Measurements from ENCODE around the gene SHCBP1L.
"Not testable (repeated sequence)": the region's sequence is repeated elsewhere in the genome, so short reads cannot be mapped to it uniquely, and the experiment has no call there.

The SHCBP1L gene

GRCh38 chr1:182965096-182965495, 12.1 kb upstream of the SHCBP1L start:
- no peak for DNase-seq (ENCODE audit: low read depth in 2 of 2)

DNA sequence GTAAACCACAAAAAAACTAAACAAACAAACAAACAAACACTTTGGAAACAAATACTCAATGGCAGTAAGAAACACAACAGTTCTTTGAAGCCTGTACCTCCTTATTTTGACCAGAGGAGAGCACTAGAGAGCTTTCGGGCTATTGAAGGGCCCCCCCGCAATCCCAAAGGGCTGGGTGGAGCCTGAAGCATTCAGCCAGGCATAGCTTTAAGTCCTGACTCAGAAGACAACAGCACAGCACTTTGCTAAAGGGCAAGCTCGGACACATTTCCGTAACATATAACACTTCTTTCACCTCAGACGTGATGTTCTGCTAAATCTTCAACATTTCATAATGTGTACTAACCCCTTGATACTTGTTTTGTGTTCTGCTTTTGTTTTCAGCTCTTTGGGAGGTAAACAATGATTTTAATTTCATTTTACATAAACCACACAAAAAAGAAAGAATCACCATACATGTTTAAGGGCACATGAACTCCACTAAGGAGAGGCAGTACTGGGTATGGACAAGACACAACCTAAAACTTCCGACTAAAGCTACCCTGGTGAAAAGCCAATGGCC, 9.7 kb upstream of the SHCBP1L start:
- peak in 1 of 2 donors; percentile 8 for DNase-seq (ENCODE audit: low read depth in 2 of 2)

DNA sequence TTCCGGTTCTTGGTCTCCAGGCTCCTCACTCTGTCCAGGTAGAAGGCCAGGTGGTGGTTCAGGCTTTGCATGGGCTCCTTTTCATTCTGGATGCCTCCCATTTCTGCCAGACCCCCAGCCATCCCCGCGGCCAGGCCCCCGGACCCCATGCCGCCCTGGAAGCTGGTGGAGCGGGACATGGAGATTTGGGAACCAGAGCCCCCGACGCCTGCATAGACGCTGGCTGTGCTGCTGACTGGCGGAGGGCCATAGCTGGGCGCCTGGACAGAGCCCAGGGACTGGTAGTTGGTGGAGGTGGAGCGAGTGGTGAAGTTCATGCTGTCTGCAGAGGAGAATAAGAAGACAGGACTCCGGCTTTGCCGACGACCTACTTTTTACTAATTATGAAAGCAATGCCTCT, 7.1 kb upstream of the SHCBP1L start:
- no peak for DNase-seq (ENCODE audit: low read depth in 2 of 2)

GRCh38 chr1:182957902-182958395, 5.0 kb upstream of the SHCBP1L start:
- DNase-seq (ENCODE audit: low read depth in 2 of 2): no peak

DNA sequence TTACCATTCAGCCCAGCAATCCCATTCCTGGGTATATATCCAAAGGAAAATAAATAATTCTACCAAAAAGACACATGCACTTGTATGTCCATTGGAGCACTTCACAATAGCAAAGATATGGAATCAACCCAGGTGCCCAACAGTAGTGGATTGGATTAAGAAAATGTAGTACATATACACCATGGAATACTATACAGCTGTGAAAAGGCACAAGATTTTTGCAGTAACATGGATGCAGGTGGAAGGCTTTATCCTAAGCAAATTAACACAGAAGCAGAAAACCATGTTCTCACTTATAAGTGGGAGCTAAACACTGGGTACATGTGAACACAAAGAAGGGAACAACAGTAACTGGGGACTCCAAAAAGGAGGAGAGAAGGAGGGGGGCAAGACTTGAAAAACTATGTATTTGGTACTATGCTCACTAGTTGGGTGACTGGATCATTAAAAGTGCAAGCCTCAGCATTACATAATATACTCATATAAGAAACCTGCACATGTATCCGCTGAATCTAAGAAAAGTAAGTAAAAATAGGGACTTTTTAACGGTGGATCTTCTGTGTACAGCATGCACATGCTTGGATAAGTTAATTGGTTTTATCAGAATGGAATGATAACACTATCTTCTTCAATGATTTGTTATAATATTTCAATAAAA, 3.9 kb upstream of the SHCBP1L start:
- no peak for DNase-seq (ENCODE audit: low read depth in 2 of 2)

GRCh38 chr1:182955596-182956588, 2.9 kb upstream of the SHCBP1L start:
- no peak for DNase-seq (ENCODE audit: low read depth in 2 of 2)

DNA sequence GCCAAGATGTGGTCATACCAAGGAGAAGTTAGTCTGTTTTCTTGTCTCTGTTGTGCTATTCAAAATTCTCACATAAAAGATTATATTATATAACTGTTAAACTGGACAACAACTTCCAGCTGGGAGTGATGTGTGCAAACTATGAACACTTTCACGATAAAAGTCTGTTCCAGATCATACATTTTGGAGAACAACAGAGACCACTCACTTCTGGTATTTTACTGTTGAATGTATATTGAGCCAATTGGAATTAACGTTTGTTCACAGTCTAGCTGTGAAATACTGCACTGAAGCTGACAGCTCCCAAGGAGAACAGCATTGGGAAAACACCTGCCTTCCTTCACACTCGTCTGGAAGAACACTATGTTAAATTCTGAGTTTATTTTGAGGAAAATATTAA, 860 bp upstream of the SHCBP1L start:
- no peak for DNase-seq (ENCODE audit: low read depth in 2 of 2)

DNA sequence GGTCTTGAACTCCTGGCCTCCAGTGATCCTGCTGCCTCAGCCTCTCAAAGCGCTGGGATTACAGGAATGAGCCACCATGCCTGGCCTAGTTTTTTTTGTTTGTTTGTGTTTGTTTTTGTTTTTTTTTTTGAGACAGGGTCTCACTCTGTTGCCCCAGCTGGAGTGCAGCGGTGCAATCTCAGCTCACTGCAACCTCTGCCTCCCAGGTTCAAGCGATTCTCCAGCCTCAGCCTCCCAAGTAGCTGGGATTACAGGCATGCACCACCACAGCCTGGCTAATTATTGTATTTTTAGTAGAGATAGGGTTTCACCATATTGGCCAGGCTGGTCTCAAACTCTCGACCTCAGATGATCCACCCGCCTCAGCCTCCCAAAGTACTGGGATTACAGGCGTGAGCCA, 9.6 kb downstream of the SHCBP1L start:
- not testable (repeated sequence) for DNase-seq (ENCODE audit: low read depth in 2 of 2)

- not testable (repeated sequence) for DNase-seq (ENCODE audit: low read depth in 2 of 2)
Measured at GRCh38 chr1:182942145-182942544, 10.8 kb downstream of the SHCBP1L start.

DNA sequence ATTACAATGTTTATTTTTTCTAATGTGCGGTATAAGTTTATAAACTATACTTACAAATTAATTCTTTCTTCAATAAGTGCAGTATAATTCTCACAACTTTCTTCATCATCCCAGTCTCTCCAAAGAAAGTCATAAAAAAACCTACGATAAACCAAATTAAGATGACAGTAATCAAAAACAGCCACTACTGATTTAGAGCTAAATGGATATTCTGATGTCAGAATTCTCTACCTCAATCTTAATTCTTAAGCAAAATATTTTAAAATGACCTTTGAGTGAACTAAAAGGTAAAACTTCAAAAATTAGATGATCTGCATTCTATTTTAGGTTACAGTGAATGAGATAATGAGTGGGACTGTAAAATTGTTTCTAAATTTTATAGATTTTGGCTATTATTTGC, 13.6 kb downstream of the SHCBP1L start:
- no peak for DNase-seq (ENCODE audit: low read depth in 2 of 2)

DNA sequence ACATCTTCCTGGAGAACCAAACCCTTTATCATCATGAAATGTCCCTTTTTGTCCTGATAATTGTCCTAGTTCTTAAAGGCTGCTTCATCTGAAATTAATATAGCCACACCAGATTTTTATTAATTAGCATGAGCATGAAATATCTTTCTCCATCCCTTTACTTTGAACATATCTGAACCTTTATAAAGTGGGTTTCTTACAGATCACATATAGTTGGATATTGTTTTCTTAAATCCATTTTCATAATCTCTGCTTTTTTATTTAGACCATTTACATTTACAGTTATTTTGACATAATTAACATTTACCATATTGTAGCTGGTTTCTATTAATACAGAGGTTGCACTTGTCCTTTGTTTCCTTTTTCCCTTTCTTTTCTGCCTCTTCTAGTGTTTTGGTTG, 17.2 kb downstream of the SHCBP1L start:
- DNase-seq (ENCODE audit: low read depth in 2 of 2): no peak

GRCh38 chr1:182930985-182931384, 22.0 kb downstream of the SHCBP1L start:
- no peak for DNase-seq (ENCODE audit: low read depth in 2 of 2)

GRCh38 chr1:182927693-182928433, 25.1 kb downstream of the SHCBP1L start:
- no peak for DNase-seq (ENCODE audit: low read depth in 2 of 2)

- DNase-seq (ENCODE audit: low read depth in 2 of 2): no peak
Measured at GRCh38 chr1:182925661-182926060, 27.3 kb downstream of the SHCBP1L start.

- DNase-seq (ENCODE audit: low read depth in 2 of 2): no peak
Measured at GRCh38 chr1:182917378-182917777, 35.6 kb downstream of the SHCBP1L start.

DNA sequence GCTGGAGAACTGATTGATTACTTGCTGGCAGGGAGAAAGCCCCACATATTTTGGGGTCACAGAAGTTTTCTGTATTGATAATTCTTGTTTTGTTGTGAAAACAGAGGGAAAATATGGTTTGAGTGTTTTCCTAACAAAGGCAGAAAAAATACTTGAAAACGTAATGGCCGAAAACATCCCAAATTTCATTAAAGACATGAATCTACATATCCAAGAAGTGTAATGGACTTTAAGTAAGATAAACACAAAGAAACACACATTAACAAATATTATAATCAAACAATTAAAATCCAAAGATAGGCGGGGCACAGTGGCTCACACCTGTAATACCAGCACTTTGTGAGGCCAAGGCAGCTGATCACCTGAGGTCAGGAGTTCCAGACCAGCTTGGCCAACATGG, 39.6 kb downstream of the SHCBP1L start:
- no peak for DNase-seq (ENCODE audit: low read depth in 2 of 2)

DNA sequence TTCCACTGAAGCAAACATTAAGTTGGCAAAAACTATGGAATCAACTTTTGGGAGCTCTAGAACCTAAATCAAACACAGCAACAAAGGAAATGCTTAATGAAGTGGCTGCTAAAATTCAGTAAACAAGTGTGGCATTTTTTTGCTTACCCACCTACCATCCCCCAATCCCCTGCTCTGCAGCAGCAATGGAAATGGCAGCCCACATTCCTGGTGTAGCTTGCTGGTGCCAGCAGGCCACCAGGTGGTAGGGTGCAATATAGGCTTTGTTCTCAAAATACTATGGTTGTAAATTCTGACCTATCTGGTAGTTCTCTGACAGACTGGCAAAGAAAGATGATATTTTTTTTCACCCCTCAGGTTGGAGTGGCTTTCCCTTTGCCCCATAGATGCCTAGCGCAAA, 42.8 kb downstream of the SHCBP1L start:
- no peak for DNase-seq (ENCODE audit: low read depth in 2 of 2)

DNA sequence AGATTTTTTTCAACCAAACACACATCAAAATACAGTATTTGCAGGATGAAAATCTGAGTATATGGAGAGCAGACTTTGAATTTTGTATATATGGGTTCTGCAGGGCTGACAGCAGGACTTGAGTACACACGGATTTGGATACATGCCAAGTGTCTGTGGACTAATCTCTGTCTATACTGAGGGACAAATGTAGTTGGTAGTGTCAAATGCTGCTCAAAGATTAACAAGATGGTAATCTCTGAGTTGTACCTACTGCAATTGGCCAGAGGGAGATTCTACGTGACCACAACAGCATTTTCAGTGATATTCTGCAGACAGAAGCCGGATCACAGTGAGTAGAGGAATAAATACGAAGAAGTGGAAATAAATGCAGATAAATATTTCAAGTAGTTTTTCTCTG, 43.4 kb downstream of the SHCBP1L start:
- DNase-seq (ENCODE audit: low read depth in 2 of 2): no peak

- no peak for DNase-seq (ENCODE audit: low read depth in 2 of 2)
Measured at GRCh38 chr1:182905321-182905720, 47.6 kb downstream of the SHCBP1L start.

- not testable (repeated sequence) for DNase-seq (ENCODE audit: low read depth in 2 of 2)
Measured at GRCh38 chr1:182901946-182902345, 51.0 kb downstream of the SHCBP1L start.

DNA sequence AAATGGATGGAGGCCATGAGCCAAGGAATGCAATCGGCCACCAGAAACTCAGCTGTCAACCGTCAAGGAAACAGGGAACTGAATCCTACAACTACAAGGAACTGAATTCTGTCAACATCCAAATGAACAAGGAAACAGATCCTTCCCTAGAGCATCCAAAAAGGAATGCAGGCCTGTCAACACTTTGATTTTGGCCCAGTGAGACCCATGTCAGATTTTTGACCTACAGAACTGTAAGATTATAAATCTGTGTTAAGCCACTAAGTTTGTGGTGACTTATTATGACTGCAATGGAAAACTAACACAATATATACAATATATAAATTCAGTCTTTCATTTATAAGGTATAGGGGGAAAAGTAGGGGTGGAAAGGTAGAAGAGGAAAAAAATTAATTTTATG, 55.3 kb downstream of the SHCBP1L start:
- no peak for DNase-seq (ENCODE audit: low read depth in 2 of 2)

Data from stimulated activated CD4-positive, alpha-beta T cell treated with anti-CD3 and anti-CD28 coated beads, Interleukin-15, amount 100 ng/mL, for 48 hours (primary cell).